Esophagus squamous epithelium (tissue), 5 donors: ENCODE results near the gene GFI1B. TPM values are rescaled to one million over a fixed set of nuclear protein-coding genes. Genes with fewer than 3 reads are reported as not detected.
A peak's percentile ranks its signal among the peaks of the same experiment; 100 is the strongest.

Experiments used
- DNase-seq: peaks from one replicate; lab custom pipeline; 2025; lab: John Stamatoyannopoulos, UW
- H3K27ac ChIP-seq, 4 donors: fragments of 200-600 bp; sonication (generic); one replicate each; pipeline ENCODE4 v1.5.1; 2016 to 2019; ENCODE audit warnings: mild to moderate bottlenecking in 1 of 4
- H3K27me3 ChIP-seq, 4 donors: fragments of 200-600 bp; sonication (generic); 1 replicate in 3 of 4; 2 replicates in 1 of 4; pipeline versions ENCODE4 v1.5.1 to v1.6.0; 2017 to 2021; ENCODE audit warnings: antibody characterized with exemption in 1 of 4
- H3K36me3 ChIP-seq, 3 donors: fragments of 200-600 bp; sonication (generic); one replicate each; pipeline ENCODE4 v1.5.1; 2016 to 2019
- H3K4me1 ChIP-seq, 3 donors: fragments of 200-600 bp; sonication (generic); one replicate each; pipeline ENCODE4 v1.5.1; 2017 to 2019
- H3K4me3 ChIP-seq, 4 donors: fragments of 200-600 bp; sonication (generic); 1 replicate in 3 of 4; 2 replicates in 1 of 4; pipeline ENCODE4 v1.5.1; 2016 to 2019; ENCODE audit warnings: mild to moderate bottlenecking in 2 of 4, moderate library complexity in 1 of 4
- H3K9me3 ChIP-seq, 3 donors: fragments of 200-600 bp; sonication (generic); one replicate each; pipeline ENCODE4 v1.5.1; 2016 to 2019
- CTCF ChIP-seq, 6 experiments: fragments of 450-650 bp in 4 of 6; fragments of 200-600 bp in 2 of 6; sonication (generic) in 2 of 6; IDR thresholded peaks; one replicate each; pipeline ENCODE4 v1.5.1; 2016 to 2019; ENCODE audit warnings: antibody characterized with exemption in 6 of 6, mild to moderate bottlenecking in 4 of 6, moderate library complexity in 4 of 6
- POLR2A ChIP-seq, 4 donors: fragments of 450-650 bp; IDR thresholded peaks; one replicate each; pipeline ENCODE4 v1.6.1; 2017; ENCODE audit warnings: antibody characterized with exemption in 4 of 4, mild to moderate bottlenecking in 4 of 4, moderate library complexity in 3 of 4
- WGBS, 2 donors: methylation state at CpG; one replicate each; pipeline ENCODE4 v1.1.5; 2018; 5-methylcytosine and 5-hydroxymethylcytosine counted together
- intact Hi-C: fragments of 100-400 bp; cut with DNase I; formaldehyde crosslinking; loops from one replicate; pipeline ENCODE4 v1.15.0; 2022
- total RNA-seq, 4 donors: library from RNA; depleted of rRNA; stranded (reverse); fragments of >200 nt; gene quantifications; one replicate each; pipeline ENCODE4 v1.1.0, GENCODE V29; 2016
- donor health status: DM: yes; HTN: yes; CAD: no.

GFI1B gene
- total RNA-seq, 4 donors from 2014 or later = 0.57 TPM; not detected in 3

- 81 to 85% methylated on average over 7 to 9 of the region's 14 CpGs for WGBS, 2 donors
- TF ChIP-seq POLR2A (IDR thresholded peaks at IDR 0.05) (no peak), CTCF (IDR thresholded peaks at IDR 0.05) (no peak)
- intact Hi-C loops = no loop called here
- Histone ChIP-seq H3K4me1 (peaks cover 6 to 34% (median 10%) of the 10 kb centered on the region in 3 donors), H3K36me3 (no peaks in the 10 kb centered on the region), H3K9me3 (no peaks in the 10 kb centered on the region), H3K4me3 (no peak overlapping the region), H3K27me3 (peaks cover 0 to 64% (median 0%) of the 10 kb centered on the region in 4 donors), H3K27ac (no peak overlapping the region)
- DNase-seq = no peak
Measured at GRCh38 chr9:133004999-133005760, 26.7 kb downstream of the GFI1B start.

DNA sequence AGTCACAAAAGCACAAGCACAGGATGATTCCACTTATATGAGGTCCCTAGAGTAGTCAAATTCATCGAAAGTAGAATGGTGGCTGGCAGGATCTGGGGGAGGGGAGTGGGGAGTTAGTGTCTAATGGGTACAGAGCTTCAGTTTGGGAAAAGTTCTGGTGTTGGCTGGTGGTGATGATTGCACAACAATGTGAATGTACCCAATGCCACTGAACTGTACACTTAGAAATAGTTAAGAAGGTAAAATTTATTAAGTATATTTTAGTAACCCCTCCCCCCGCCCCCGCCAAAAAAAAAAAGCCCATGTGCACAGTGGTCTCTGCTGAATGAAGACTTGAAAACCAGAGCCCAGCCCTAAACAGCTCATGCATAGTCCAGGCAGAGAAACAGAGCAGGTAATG is 27.5 kb downstream of the GFI1B start:
- Histone ChIP-seq H3K4me3 (no peak overlapping the region), H3K36me3 (no peaks in the 10 kb centered on the region), H3K27ac (no peak overlapping the region), H3K27me3 (peaks cover 0 to 60% (median 0%) of the 10 kb centered on the region in 4 donors), H3K9me3 (no peaks in the 10 kb centered on the region), H3K4me1 (peaks cover 6 to 33% (median 10%) of the 10 kb centered on the region in 3 donors)
- intact Hi-C loops = no loop called here
- no peak for DNase-seq
- 39 to 73% methylated on average over 3 of the region's 3 CpGs for WGBS, 2 donors
- no peak for TF ChIP-seq POLR2A (IDR thresholded peaks at IDR 0.05)
- no peak for TF ChIP-seq CTCF (IDR thresholded peaks at IDR 0.05)

GRCh38 chr9:133006731-133007352 is 28.3 kb downstream of the GFI1B start:
- TF ChIP-seq CTCF (IDR thresholded peaks at IDR 0.05) (no peak), POLR2A (IDR thresholded peaks at IDR 0.05) (no peak)
- Histone ChIP-seq H3K27ac (no peak overlapping the region), H3K36me3 (no peaks in the 10 kb centered on the region), H3K4me3 (no peak overlapping the region), H3K9me3 (no peaks in the 10 kb centered on the region), H3K27me3 (peaks cover 0 to 58% (median 0%) of the 10 kb centered on the region in 4 donors), H3K4me1 (peaks cover 6 to 24% (median 6%) of the 10 kb centered on the region in 3 donors)
- no peak for DNase-seq
- 88% methylated on average over 5 of the region's 5 CpGs for WGBS, 2 donors
- intact Hi-C loops = no loop called here

- intact Hi-C loops = no loop called here
- WGBS, 2 donors = 70 to 93% methylated on average over 3 to 6 of the region's 7 CpGs
- no peak for DNase-seq
- Histone ChIP-seq H3K9me3 (no peaks in the 10 kb centered on the region), H3K27me3 (peaks cover 0 to 48% (median 0%) of the 10 kb centered on the region in 4 donors), H3K4me1 (peaks cover 0 to 10% (median 0%) of the 10 kb centered on the region in 3 donors), H3K4me3 (no peak overlapping the region), H3K27ac (peak overlapping the region in 1 of 4 donors; percentile 54), H3K36me3 (no peaks in the 10 kb centered on the region)
- TF ChIP-seq CTCF (IDR thresholded peaks at IDR 0.05) (no peak), POLR2A (IDR thresholded peaks at IDR 0.05) (no peak)
Measured at GRCh38 chr9:133008406-133008805, 29.9 kb downstream of the GFI1B start.

- no peak for DNase-seq
- Histone ChIP-seq H3K27me3 (peaks cover 0 to 43% (median 0%) of the 10 kb centered on the region in 4 donors), H3K27ac (peak overlapping the region in 1 of 4 donors; percentile 54), H3K9me3 (no peaks in the 10 kb centered on the region), H3K4me3 (no peak overlapping the region), H3K36me3 (no peaks in the 10 kb centered on the region), H3K4me1 (peaks cover 0 to 10% (median 0%) of the 10 kb centered on the region in 3 donors)
- 65 to 72% methylated on average over 2 of the region's 2 CpGs for WGBS, 2 donors
- TF ChIP-seq POLR2A (IDR thresholded peaks at IDR 0.05) (no peak), CTCF (IDR thresholded peaks at IDR 0.05) (no peak)
- intact Hi-C loops = no loop called here
Measured at GRCh38 chr9:133008824-133009223, 30.3 kb downstream of the GFI1B start.
